ENCODE measurements around the gene ADRB1. TPM values are rescaled to one million over a fixed set of nuclear protein-coding genes. Genes with fewer than 3 reads are reported as not detected.

Gene ADRB1
- total RNA-seq, 4 donors from 2014 or later: 0.13 to 0.66 (median 0.18) TPM; not detected in 1

- H3K9me3 ChIP-seq: no peaks in the 10 kb centered on the region
- DNase-seq: no peak
- intact Hi-C loops (cut with DNase I; ENCODE audit: low total_unique reads) (no loop called here), in situ Hi-C loops (cut with MboI; ENCODE audit: low sequenced_read_pairs in 4 of 4) (no loop called here)
- no peak overlapping the region for H3K27ac ChIP-seq
- TF ChIP-seq POLR2A (IDR thresholded peaks at IDR 0.05) (no peak), CTCF (IDR thresholded peaks at IDR 0.05 in 4 of 5, conservative IDR thresholded peaks at IDR 0.05 in 1 of 5) (no peak)
- ATAC-seq: no peak
- H3K27me3 ChIP-seq: no peaks in the 10 kb centered on the region
- H3K4me1 ChIP-seq: no peaks in the 10 kb centered on the region
- no peaks in the 10 kb centered on the region for H3K36me3 ChIP-seq
- no peak overlapping the region for H3K4me3 ChIP-seq
Observed at GRCh38 chr10:114073395-114074186, 29.9 kb downstream of the ADRB1 start.

GRCh38 chr10:114075093-114075492, 31.4 kb downstream of the ADRB1 start:
- no peak for DNase-seq
- H3K27me3 ChIP-seq: no peaks in the 10 kb centered on the region
- ATAC-seq: no peak
- intact Hi-C loops (cut with DNase I; ENCODE audit: low total_unique reads): no loop called here
- H3K27ac ChIP-seq: no peak overlapping the region
- no peak overlapping the region for H3K4me3 ChIP-seq
- H3K4me1 ChIP-seq: no peaks in the 10 kb centered on the region
- TF ChIP-seq CTCF (IDR thresholded peaks at IDR 0.05 in 4 of 5, conservative IDR thresholded peaks at IDR 0.05 in 1 of 5) (no peak), POLR2A (IDR thresholded peaks at IDR 0.05) (no peak)
- no peaks in the 10 kb centered on the region for H3K36me3 ChIP-seq
- in situ Hi-C loops (cut with MboI; ENCODE audit: low sequenced_read_pairs in 4 of 4): no loop called here
- H3K9me3 ChIP-seq: no peaks in the 10 kb centered on the region

- ATAC-seq: no peak
- TF ChIP-seq CTCF (IDR thresholded peaks at IDR 0.05 in 4 of 5, conservative IDR thresholded peaks at IDR 0.05 in 1 of 5): no peak
- Histone ChIP-seq H3K27ac (no peak overlapping the region), H3K36me3 (no peaks in the 10 kb centered on the region), H3K9me3 (no peaks in the 10 kb centered on the region), H3K4me3 (no peak overlapping the region), H3K4me1 (no peaks in the 10 kb centered on the region), H3K27me3 (no peaks in the 10 kb centered on the region)
- in situ Hi-C loops (cut with MboI; ENCODE audit: low sequenced_read_pairs in 4 of 4): no loop called here
- intact Hi-C loops (cut with DNase I; ENCODE audit: low total_unique reads): no loop called here
- no peak for DNase-seq
Observed at GRCh38 chr10:114077347-114077746, 33.7 kb downstream of the ADRB1 start.

GRCh38 chr10:114077815-114078219, 34.2 kb downstream of the ADRB1 start:
- no peak for DNase-seq
- Histone ChIP-seq H3K9me3 (no peaks in the 10 kb centered on the region), H3K4me3 (no peak overlapping the region), H3K27ac (no peak overlapping the region), H3K36me3 (no peaks in the 10 kb centered on the region), H3K27me3 (no peaks in the 10 kb centered on the region), H3K4me1 (no peaks in the 10 kb centered on the region)
- TF ChIP-seq CTCF (IDR thresholded peaks at IDR 0.05 in 4 of 5, conservative IDR thresholded peaks at IDR 0.05 in 1 of 5) (no peak), POLR2A (IDR thresholded peaks at IDR 0.05) (no peak)
- in situ Hi-C loops (cut with MboI; ENCODE audit: low sequenced_read_pairs in 4 of 4): no loop called here
- no peak for ATAC-seq
- intact Hi-C loops (cut with DNase I; ENCODE audit: low total_unique reads): no loop called here

- intact Hi-C loops (cut with DNase I; ENCODE audit: low total_unique reads): no loop called here
- Histone ChIP-seq H3K9me3 (no peaks in the 10 kb centered on the region), H3K27ac (no peak overlapping the region), H3K36me3 (no peaks in the 10 kb centered on the region), H3K27me3 (no peaks in the 10 kb centered on the region), H3K4me3 (no peak overlapping the region), H3K4me1 (no peaks in the 10 kb centered on the region)
- TF ChIP-seq POLR2A (IDR thresholded peaks at IDR 0.05) (no peak), CTCF (IDR thresholded peaks at IDR 0.05 in 4 of 5, conservative IDR thresholded peaks at IDR 0.05 in 1 of 5) (no peak)
- in situ Hi-C loops (cut with MboI; ENCODE audit: low sequenced_read_pairs in 4 of 4): no loop called here
- no peak for ATAC-seq
- no peak for DNase-seq
Observed at GRCh38 chr10:114078346-114078745, 34.7 kb downstream of the ADRB1 start.

Measured in gastrocnemius medialis (tissue), 4 donors.